ENCODE measurements around the gene SCRN1. TPM values are rescaled to one million over a fixed set of nuclear protein-coding genes. Genes with fewer than 3 reads are reported as not detected.

Gene SCRN1
- total and polyA plus RNA-seq, 8 donors, result 25.5 to 42.6 (median 36.9) TPM

DNA sequence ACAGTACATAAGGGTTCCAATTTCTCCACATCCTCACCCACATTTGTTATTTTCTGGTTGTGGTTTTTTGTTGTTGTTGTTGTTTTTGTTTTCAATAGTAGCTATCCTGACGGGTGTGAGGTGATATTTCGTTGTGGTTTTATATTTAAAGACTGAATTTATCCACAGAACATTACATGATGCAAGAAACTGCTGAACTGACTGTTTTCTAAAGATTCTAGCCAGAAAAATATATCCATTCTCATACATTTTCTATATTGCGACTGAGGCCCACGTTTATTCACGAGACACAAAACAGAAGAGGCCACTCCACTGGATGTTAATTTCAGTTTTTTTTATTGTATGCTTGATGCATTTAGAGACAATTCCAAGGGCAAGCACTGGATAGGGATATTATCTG lies 69.8 kb downstream of the SCRN1 start:
- intact Hi-C loops (cut with DNase I), result no loop called here
- no peak for DNase-seq
- peaks cover 0 to 13% of the 10 kb centered on the region in 2 donors for H3K36me3 ChIP-seq
- H3K4me1 ChIP-seq, result no peaks in the 10 kb centered on the region
- H3K4me3 ChIP-seq, result no peak overlapping the region
- H3K27ac ChIP-seq, result no peak overlapping the region
- TF ChIP-seq, protein P1, sequence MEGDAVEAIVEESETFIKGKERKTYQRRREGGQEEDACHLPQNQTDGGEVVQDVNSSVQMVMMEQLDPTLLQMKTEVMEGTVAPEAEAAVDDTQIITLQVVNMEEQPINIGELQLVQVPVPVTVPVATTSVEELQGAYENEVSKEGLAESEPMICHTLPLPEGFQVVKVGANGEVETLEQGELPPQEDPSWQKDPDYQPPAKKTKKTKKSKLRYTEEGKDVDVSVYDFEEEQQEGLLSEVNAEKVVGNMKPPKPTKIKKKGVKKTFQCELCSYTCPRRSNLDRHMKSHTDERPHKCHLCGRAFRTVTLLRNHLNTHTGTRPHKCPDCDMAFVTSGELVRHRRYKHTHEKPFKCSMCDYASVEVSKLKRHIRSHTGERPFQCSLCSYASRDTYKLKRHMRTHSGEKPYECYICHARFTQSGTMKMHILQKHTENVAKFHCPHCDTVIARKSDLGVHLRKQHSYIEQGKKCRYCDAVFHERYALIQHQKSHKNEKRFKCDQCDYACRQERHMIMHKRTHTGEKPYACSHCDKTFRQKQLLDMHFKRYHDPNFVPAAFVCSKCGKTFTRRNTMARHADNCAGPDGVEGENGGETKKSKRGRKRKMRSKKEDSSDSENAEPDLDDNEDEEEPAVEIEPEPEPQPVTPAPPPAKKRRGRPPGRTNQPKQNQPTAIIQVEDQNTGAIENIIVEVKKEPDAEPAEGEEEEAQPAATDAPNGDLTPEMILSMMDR (IDR thresholded peaks at IDR 0.05), result no peak
- no peaks in the 10 kb centered on the region for H3K27me3 ChIP-seq
- ATAC-seq, result no peak
- H3K9me3 ChIP-seq, result no peaks in the 10 kb centered on the region

DNA sequence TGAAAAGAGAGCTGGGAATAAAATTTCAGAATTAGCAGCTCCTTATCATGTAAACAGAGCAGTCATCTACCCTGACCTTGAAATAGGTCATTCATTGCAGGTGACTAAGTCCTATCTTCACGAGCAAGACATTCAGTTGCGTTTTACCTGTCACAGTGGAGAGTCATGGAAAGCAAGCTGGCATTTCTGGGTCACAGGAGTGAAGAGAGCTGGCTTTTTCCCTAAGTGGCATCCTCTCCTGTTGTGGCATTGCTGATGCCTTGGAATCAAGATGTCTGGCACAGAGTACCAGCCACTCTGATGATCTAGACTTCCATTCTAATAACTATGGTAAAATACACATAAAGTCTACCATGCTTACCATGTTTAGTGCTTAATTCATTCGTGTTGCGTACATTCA lies 70.8 kb downstream of the SCRN1 start:
- no peaks in the 10 kb centered on the region for H3K9me3 ChIP-seq

DNA sequence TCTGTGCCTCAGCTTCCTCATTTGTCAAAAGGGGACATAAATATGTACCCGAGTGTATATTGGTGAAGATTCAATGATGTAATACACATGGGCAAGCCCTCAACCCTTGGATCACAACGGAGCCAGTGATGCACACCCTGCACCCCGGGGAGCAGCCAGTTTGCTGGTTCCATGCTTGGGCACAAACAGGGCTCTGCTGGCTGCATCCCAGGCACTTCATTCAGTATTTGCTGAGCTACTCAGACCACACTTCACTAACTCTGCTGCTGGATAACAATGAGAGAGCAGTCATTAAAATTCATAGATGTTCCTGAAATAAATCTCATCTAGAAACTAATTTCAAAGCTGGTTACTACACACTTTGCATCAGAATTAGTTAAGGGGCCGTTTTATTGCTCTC lies 72.0 kb downstream of the SCRN1 start:
- ATAC-seq, result peak; percentile 27
- intact Hi-C loops (cut with DNase I), result no loop called here
- no peak for DNase-seq
- H3K9me3 ChIP-seq, result no peaks in the 10 kb centered on the region
- no peak overlapping the region for H3K4me3 ChIP-seq
- no peaks in the 10 kb centered on the region for H3K27me3 ChIP-seq
- no peak overlapping the region for H3K27ac ChIP-seq
- TF ChIP-seq, protein P1 (IDR thresholded peaks at IDR 0.05), result no peak
- peaks cover 0 to 5% of the 10 kb centered on the region in 2 donors for H3K36me3 ChIP-seq
- no peaks in the 10 kb centered on the region for H3K4me1 ChIP-seq

More for the DNA sequence above, 70.8 kb downstream of the SCRN1 start:
- no peaks in the 10 kb centered on the region for H3K27me3 ChIP-seq
- intact Hi-C loops (cut with DNase I), result no loop called here
- H3K4me3 ChIP-seq, result no peak overlapping the region
- no peak for DNase-seq
- TF ChIP-seq, protein P1 (IDR thresholded peaks at IDR 0.05), result no peak
- H3K4me1 ChIP-seq, result no peaks in the 10 kb centered on the region
- ATAC-seq, result no peak
- peaks cover 0 to 10% of the 10 kb centered on the region in 2 donors for H3K36me3 ChIP-seq
- H3K27ac ChIP-seq, result no peak overlapping the region

DNA sequence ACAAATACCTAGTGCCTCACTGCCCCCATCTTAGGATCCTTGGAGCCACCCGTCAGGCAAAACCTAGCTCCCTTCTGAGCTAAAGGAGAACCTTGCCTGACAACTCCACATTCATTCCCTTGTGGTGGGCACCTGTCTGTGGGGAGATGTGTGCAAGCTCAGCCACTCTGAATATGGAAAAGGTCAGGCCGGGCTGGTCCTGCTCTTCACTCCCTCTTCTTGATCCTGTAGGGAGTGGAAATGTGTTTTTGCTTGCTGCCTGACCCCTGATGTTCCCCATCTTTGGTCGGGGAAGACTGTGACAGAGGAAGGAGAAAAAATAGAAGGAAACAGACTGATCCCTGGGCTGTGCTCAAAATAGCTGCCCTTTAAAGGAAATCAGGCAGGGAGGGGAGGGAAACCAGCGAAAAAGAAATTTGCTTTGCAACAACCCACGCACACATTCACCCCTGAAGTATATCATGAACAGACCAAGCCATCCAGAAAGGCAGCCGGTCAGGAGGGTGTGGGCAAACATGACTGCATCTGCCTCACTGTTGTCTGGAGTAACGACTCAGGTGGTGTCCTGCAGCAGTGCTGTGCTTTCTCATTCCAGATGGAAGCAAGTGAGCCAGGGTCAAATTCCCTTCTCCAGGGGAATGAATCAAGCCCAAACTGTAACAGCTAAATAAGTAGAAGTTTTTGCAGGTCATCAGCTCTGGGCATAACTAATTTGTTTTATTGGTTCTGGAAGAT lies 74.0 kb downstream of the SCRN1 start:
- TF ChIP-seq, protein P1 (IDR thresholded peaks at IDR 0.05), result no peak
- no peaks in the 10 kb centered on the region for H3K4me1 ChIP-seq
- ATAC-seq (no peak), DNase-seq (no peak)
- H3K27ac ChIP-seq, result no peak overlapping the region
- H3K4me3 ChIP-seq, result no peak overlapping the region
- no peaks in the 10 kb centered on the region for H3K27me3 ChIP-seq
- intact Hi-C loops (cut with DNase I), result no loop called here
- no peaks in the 10 kb centered on the region for H3K9me3 ChIP-seq
- no peaks in the 10 kb centered on the region for H3K36me3 ChIP-seq

DNA sequence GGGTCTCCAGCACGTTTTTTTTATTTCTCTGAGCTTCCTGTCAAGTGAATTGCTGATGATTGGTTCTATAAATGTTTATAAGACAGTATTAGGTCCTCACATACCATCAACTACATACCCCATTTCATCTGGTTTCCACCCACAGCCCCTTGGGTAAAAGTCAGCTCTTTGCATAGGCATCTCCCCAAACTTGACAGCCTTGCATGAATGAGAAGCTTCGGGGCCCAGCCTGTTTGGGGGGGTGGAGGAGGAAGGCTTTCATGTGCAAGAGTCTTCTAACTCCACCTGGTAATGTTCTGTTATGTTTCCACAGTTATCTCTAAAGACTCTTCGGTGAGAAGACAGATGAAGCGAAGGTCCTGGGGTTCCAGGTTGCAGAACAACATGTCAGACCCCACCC lies 75.4 kb downstream of the SCRN1 start:
- ATAC-seq (no peak), DNase-seq (no peak)
- Histone ChIP-seq H3K27ac (no peak overlapping the region), H3K36me3 (no peaks in the 10 kb centered on the region), H3K4me3 (no peak overlapping the region), H3K4me1 (no peaks in the 10 kb centered on the region), H3K27me3 (no peaks in the 10 kb centered on the region), H3K9me3 (no peaks in the 10 kb centered on the region)
- TF ChIP-seq, protein P1 (IDR thresholded peaks at IDR 0.05), result no peak
- intact Hi-C loops (cut with DNase I), result no loop called here
